Keratinocyte (primary cell): ENCODE measurements around the gene SEL1L2. TPM values are rescaled to one million over a fixed set of nuclear protein-coding genes. Genes with fewer than 3 reads are reported as not detected.

ENCODE experiments used
- DNase-seq: peaks from one replicate; pipeline ENCODE4 v3.0.0-alpha.2; 2011; ENCODE audit warnings: low read depth, missing footprints, low spot score
- FAIRE-seq: peaks from 2 replicates; lab custom pipeline; 2011; peaks lifted over from hg19 to GRCh38; lab: Jason Lieb, UNC
- H2AFZ ChIP-seq: 2 replicates; pipeline ENCODE4 v1.6.0; 2012; ENCODE audit warnings: low read length, control low read depth, inconsistent platforms; ENCODE audit not compliant: control insufficient read depth
- H3K27ac ChIP-seq: 2 replicates; pipeline ENCODE4 v1.5.1; 2011; ENCODE audit warnings: low read length; ENCODE audit not compliant: control insufficient read depth, insufficient read depth
- H3K27me3 ChIP-seq: 3 replicates; pipeline ENCODE4 v1.6.0; 2011; ENCODE audit warnings: low read length; ENCODE audit not compliant: control insufficient read depth, insufficient read depth; ENCODE audit errors: extremely low read depth
- H3K36me3 ChIP-seq, 2 experiments: 2 replicates in 1 of 2; 3 replicates in 1 of 2; pipeline ENCODE4 v1.5.1; 2011; ENCODE audit warnings: low read length in 2 of 2, mild to moderate bottlenecking in 1 of 2; ENCODE audit not compliant: control insufficient read depth in 2 of 2, insufficient read depth in 2 of 2; ENCODE audit errors: extremely low read depth in 1 of 2
- H3K4me1 ChIP-seq: 3 replicates; pipeline ENCODE4 v1.5.1; 2011; ENCODE audit warnings: low read length; ENCODE audit not compliant: control insufficient read depth, insufficient read depth; ENCODE audit errors: extremely low read depth
- H3K4me2 ChIP-seq: 3 replicates; pipeline ENCODE4 v1.6.0; 2011; ENCODE audit warnings: low read depth, low read length; ENCODE audit not compliant: control insufficient read depth, insufficient read depth; ENCODE audit errors: extremely low read depth
- H3K4me3 ChIP-seq, 3 experiments: fragments of 200-600 bp in 1 of 3; sonication (generic) in 1 of 3; 2 replicates in 2 of 3; 3 replicates in 1 of 3; pipeline ENCODE4 v1.5.1; 2011 to 2016; ENCODE audit warnings: low read length in 3 of 3, mild to moderate bottlenecking in 3 of 3, control low read depth in 2 of 3, inconsistent platforms in 1 of 3, low read depth in 1 of 3, mixed read lengths in 1 of 3, mixed run types in 1 of 3, moderate library complexity in 1 of 3; ENCODE audit not compliant: control insufficient read depth in 2 of 3, insufficient read depth in 2 of 3; ENCODE audit errors: extremely low read depth in 1 of 3
- H3K79me2 ChIP-seq: 2 replicates; pipeline ENCODE4 v1.6.0; 2012; ENCODE audit warnings: low read length; ENCODE audit not compliant: control insufficient read depth, insufficient read depth
- H3K9ac ChIP-seq: 3 replicates; pipeline ENCODE4 v1.6.0; 2011; ENCODE audit warnings: low read length; ENCODE audit not compliant: control insufficient read depth, insufficient read depth; ENCODE audit errors: extremely low read depth
- H3K9me1 ChIP-seq: 3 replicates; pipeline ENCODE4 v1.6.0; 2011; ENCODE audit warnings: low read length; ENCODE audit not compliant: control insufficient read depth, insufficient read depth; ENCODE audit errors: extremely low read depth
- H3K9me3 ChIP-seq: 2 replicates; pipeline ENCODE4 v1.5.1; 2012; ENCODE audit warnings: low read depth, low read length; ENCODE audit not compliant: control insufficient read depth
- H4K20me1 ChIP-seq: 3 replicates; pipeline ENCODE4 v1.6.0; 2011; ENCODE audit warnings: low read length; ENCODE audit not compliant: control insufficient read depth, insufficient read depth; ENCODE audit errors: extremely low read depth
- EZH2 ChIP-seq: IDR thresholded peaks from one replicate; pipeline ENCODE4 v1.6.1; 2012; ENCODE audit warnings: inconsistent platforms, mild to moderate bottlenecking, low read length, moderate library complexity
- dilution Hi-C: fragments of 300-500 bp; cut with MboI; formaldehyde crosslinking; loops from one replicate; pipeline ENCODE4 v1.7.0; 2020; ENCODE audit warnings: low sequenced_read_pairs; ENCODE audit not compliant: extremely low pct_ligation_motif_present
- polyA plus RNA-seq, 5 experiments: library from polyadenylated mRNA; depleted of rRNA in 3 of 5; stranded (reverse) in 3 of 5; stranded (forward) in 1 of 5; unstranded in 1 of 5; fragments of >200 nt; gene quantifications; 1 replicate in 1 of 5; 2 replicates in 3 of 5; 3 replicates in 1 of 5; pipeline versions ENCODE4 v1.2.1 to v1.2.3, GENCODE V29; 2011 to 2012; ENCODE audit warnings: missing spikeins in 2 of 5, low read depth in 1 of 5, low replicate concordance in 1 of 5
- TF ChIP-seq, protein P1 (sequence below), 3 experiments: IDR thresholded peaks in 1 of 3; conservative IDR thresholded peaks in 1 of 3; optimal IDR thresholded peaks in 1 of 3; 2 replicates in 2 of 3; 3 replicates in 1 of 3; pipeline versions ENCODE3 to v1.5.1; 2011; ENCODE audit warnings: low read length in 3 of 3, mild to moderate bottlenecking in 3 of 3, moderate library complexity in 2 of 3, control low read depth in 1 of 3, inconsistent platforms in 1 of 3; ENCODE audit not compliant: insufficient read depth in 2 of 3; ENCODE audit errors: extremely low read depth in 1 of 3

The SEL1L2 gene
- polyA plus RNA-seq, 1 donor (not counting 4 experiments of a cell fraction or from before 2014, with no cell fraction given), result not detected

DNA sequence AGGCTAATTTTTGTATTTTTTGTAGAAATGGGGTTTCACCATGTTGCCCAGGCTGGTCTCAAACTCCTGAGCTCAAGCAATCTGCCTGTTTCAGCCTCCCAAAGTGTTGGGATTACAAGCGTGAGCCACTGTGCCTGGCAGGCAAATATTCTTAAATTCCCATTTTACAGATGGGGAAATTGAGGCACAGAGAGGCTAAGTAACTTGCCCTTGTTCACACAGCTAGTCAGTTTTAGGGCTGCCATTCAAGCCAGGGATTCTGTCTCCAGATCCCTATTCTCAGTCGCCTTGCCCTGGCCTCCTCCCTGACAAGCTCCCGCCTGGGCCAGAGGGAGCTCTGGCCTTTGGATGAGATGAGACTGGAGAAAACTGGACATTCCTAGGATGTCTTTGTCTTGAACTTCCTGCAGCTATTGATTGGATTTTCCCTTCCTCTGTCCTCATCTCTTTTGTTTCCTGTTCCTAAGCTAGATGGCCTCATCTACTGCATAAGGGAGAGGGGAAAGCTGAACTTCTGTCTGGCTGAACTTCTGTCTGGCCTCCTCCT lies 115.1 kb downstream of the SEL1L2 start:
- Histone ChIP-seq H3K4me2 (no peak overlapping the region), H2AFZ (no peak overlapping the region), H3K9ac (no peak overlapping the region), H3K4me3 (no peak overlapping the region), H4K20me1 (no peaks in the 10 kb centered on the region), H3K4me1 (no peaks in the 10 kb centered on the region), H3K9me3 (no peaks in the 10 kb centered on the region), H3K36me3 (no peaks in the 10 kb centered on the region), H3K9me1 (no peaks in the 10 kb centered on the region), H3K27ac (no peak overlapping the region), H3K79me2 (no peaks in the 10 kb centered on the region), H3K27me3 (no peaks in the 10 kb centered on the region)
- dilution Hi-C loops, result no loop called here
- TF ChIP-seq EZH2, result no peak
- TF ChIP-seq, protein P1, sequence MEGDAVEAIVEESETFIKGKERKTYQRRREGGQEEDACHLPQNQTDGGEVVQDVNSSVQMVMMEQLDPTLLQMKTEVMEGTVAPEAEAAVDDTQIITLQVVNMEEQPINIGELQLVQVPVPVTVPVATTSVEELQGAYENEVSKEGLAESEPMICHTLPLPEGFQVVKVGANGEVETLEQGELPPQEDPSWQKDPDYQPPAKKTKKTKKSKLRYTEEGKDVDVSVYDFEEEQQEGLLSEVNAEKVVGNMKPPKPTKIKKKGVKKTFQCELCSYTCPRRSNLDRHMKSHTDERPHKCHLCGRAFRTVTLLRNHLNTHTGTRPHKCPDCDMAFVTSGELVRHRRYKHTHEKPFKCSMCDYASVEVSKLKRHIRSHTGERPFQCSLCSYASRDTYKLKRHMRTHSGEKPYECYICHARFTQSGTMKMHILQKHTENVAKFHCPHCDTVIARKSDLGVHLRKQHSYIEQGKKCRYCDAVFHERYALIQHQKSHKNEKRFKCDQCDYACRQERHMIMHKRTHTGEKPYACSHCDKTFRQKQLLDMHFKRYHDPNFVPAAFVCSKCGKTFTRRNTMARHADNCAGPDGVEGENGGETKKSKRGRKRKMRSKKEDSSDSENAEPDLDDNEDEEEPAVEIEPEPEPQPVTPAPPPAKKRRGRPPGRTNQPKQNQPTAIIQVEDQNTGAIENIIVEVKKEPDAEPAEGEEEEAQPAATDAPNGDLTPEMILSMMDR (optimal IDR thresholded peaks at IDR 0.05 in 1 of 3, IDR thresholded peaks at IDR 0.05 in 1 of 3, conservative IDR thresholded peaks at IDR 0.05 in 1 of 3; ENCODE audit: extremely low read depth in 1 of 3, insufficient read depth in 2 of 3, low read length in 3 of 3), result no peak
- FAIRE-seq (no peak), DNase-seq (no peak)

DNA sequence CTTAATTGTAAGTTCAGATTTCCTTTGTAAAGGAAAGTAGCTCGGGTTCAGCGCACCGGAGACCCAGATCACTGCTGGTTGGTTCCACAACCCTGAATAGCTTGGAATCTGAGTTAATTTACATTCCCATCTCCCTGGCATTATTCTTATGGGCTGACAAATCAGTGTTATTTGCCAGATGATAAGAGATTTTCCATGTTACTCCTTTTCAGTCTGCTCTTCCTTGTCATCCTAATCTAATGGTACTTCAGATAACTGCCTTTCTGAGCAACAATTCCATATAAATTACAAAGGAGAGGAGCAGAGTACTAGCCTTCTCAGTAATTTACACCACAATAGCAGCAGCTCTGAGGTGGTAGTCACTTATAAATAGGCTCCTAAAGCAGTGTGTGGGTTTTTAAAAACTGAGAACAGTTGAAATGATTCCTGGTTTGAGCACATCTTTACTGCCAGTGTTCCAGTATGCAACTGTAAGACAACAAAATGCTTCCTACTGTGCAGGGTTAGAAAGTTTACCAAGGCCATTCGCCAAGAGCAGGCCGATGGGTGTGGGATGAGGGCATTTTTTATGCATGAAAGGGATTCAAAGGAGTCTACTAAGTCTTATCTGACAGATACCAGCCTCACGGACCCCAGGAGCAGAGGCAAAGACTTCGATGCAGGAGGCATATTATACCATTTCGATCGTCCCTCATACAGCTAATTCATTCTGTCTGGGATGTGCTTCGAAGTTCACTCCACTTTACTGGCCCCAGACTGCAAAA lies 115.8 kb downstream of the SEL1L2 start:
- Histone ChIP-seq H3K27ac (no peak overlapping the region), H3K4me3 (no peak overlapping the region), H2AFZ (no peak overlapping the region), H3K36me3 (no peaks in the 10 kb centered on the region), H3K9ac (no peak overlapping the region), H3K9me3 (no peaks in the 10 kb centered on the region), H3K4me2 (no peak overlapping the region), H3K79me2 (no peaks in the 10 kb centered on the region), H3K4me1 (no peaks in the 10 kb centered on the region), H4K20me1 (no peaks in the 10 kb centered on the region), H3K9me1 (no peaks in the 10 kb centered on the region), H3K27me3 (no peaks in the 10 kb centered on the region)
- no peak for DNase-seq
- dilution Hi-C loops, result no loop called here
- FAIRE-seq, result no peak
- TF ChIP-seq, protein P1 (optimal IDR thresholded peaks at IDR 0.05 in 1 of 3, IDR thresholded peaks at IDR 0.05 in 1 of 3, conservative IDR thresholded peaks at IDR 0.05 in 1 of 3; ENCODE audit: extremely low read depth in 1 of 3, insufficient read depth in 2 of 3, low read length in 3 of 3), result no peak
- no peak for TF ChIP-seq EZH2
